ENCODE results near the gene NAT8L. TPM values are rescaled to one million over a fixed set of nuclear protein-coding genes. Genes with fewer than 3 reads are reported as not detected.

Gene NAT8L
- total RNA-seq, 2 donors from 2014 or later: 0.11 to 0.17 TPM

DNA sequence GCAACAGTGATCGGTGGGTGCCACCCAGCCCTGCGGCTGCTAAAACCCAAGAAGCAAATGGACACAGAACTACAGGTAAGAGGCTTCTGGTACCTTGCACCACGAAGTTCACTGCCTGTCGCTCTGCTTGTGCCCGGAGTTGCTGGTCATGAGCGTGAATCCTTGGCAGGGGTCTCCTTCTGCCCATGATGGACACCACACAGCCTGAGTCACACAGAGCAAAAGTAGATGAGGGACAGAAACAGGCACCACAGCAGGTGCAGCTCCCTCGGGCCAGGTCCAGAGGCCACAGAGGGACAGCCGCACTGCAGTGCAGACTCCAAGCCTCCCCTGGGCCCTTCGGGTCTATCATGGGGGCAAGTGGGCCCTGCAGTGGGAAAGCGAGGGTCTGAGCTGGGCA lies 22.4 kb downstream of the NAT8L start:
- Histone ChIP-seq H3K27ac (no peak overlapping the region), H3K4me1 (no peaks in the 10 kb centered on the region), H3K4me3 (no peak overlapping the region), H3K27me3 (no peaks in the 10 kb centered on the region), H3K9ac (ENCODE audit: low read depth in 2 of 2, low read length in 2 of 2) (no peak overlapping the region), H3K36me3 (no peaks in the 10 kb centered on the region), H3K9me3 (no peaks in the 10 kb centered on the region)
- TF ChIP-seq, protein P1, sequence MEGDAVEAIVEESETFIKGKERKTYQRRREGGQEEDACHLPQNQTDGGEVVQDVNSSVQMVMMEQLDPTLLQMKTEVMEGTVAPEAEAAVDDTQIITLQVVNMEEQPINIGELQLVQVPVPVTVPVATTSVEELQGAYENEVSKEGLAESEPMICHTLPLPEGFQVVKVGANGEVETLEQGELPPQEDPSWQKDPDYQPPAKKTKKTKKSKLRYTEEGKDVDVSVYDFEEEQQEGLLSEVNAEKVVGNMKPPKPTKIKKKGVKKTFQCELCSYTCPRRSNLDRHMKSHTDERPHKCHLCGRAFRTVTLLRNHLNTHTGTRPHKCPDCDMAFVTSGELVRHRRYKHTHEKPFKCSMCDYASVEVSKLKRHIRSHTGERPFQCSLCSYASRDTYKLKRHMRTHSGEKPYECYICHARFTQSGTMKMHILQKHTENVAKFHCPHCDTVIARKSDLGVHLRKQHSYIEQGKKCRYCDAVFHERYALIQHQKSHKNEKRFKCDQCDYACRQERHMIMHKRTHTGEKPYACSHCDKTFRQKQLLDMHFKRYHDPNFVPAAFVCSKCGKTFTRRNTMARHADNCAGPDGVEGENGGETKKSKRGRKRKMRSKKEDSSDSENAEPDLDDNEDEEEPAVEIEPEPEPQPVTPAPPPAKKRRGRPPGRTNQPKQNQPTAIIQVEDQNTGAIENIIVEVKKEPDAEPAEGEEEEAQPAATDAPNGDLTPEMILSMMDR (IDR thresholded peaks at IDR 0.05): no peak
- DNase-seq: no peak
- intact Hi-C loops (cut with DNase I): no loop called here

DNA sequence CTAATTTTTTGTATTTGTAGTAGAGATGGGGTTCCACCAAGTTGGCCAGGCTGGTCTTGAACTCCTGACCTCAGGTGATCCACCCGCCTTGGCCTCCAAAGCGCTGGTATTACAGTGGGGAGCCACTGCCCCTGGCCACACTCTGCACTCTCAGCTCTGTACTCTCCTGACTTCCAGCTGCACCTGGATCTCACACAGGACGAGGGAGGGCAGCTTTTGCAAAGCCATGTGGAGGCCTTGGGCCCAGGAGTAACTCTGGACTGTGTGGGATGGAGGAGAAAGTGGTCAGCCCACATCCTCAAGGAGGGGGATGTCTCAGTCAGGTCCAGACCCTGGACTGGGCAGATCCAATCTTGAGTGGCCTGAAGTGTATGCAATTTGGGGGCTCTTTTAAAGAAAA lies 23.0 kb downstream of the NAT8L start:
- DNase-seq: peak; percentile 4

DNA sequence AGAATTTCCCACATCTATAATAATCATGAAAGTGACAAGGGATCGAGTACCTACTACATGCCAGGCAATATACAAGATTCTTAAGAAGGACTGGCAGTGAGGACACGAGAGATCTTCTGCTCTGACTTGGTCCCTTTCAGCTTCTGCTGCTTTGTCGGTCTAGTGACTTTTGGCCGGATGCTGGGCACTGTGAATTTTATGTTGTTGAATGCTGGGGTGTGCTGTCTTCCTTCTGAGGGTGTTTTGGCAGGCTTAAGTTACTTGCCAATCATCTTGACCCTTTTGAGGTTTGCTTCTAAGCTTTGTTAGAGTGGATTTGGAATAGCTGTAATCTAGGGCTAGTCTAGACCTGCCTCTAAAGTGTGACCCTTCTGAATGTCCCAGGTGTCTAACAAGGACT lies 23.5 kb downstream of the NAT8L start:
- H3K9me3 ChIP-seq: no peaks in the 10 kb centered on the region
- H3K4me3 ChIP-seq: no peak overlapping the region
- no peak overlapping the region for H3K27ac ChIP-seq
- no peak for DNase-seq
- intact Hi-C loops (cut with DNase I): no loop called here
- no peaks in the 10 kb centered on the region for H3K36me3 ChIP-seq
- no peaks in the 10 kb centered on the region for H3K4me1 ChIP-seq
- TF ChIP-seq, protein P1 (IDR thresholded peaks at IDR 0.05): no peak
- H3K9ac ChIP-seq (ENCODE audit: low read depth in 2 of 2, low read length in 2 of 2): no peak overlapping the region
- no peaks in the 10 kb centered on the region for H3K27me3 ChIP-seq

More for the DNA sequence above, 23.0 kb downstream of the NAT8L start:
- Histone ChIP-seq H3K27ac (no peak overlapping the region), H3K4me1 (no peaks in the 10 kb centered on the region), H3K36me3 (no peaks in the 10 kb centered on the region), H3K27me3 (no peaks in the 10 kb centered on the region), H3K4me3 (no peak overlapping the region), H3K9ac (ENCODE audit: low read depth in 2 of 2, low read length in 2 of 2) (no peak overlapping the region), H3K9me3 (no peaks in the 10 kb centered on the region)
- intact Hi-C loops (cut with DNase I): no loop called here
- TF ChIP-seq, protein P1 (IDR thresholded peaks at IDR 0.05): no peak

DNA sequence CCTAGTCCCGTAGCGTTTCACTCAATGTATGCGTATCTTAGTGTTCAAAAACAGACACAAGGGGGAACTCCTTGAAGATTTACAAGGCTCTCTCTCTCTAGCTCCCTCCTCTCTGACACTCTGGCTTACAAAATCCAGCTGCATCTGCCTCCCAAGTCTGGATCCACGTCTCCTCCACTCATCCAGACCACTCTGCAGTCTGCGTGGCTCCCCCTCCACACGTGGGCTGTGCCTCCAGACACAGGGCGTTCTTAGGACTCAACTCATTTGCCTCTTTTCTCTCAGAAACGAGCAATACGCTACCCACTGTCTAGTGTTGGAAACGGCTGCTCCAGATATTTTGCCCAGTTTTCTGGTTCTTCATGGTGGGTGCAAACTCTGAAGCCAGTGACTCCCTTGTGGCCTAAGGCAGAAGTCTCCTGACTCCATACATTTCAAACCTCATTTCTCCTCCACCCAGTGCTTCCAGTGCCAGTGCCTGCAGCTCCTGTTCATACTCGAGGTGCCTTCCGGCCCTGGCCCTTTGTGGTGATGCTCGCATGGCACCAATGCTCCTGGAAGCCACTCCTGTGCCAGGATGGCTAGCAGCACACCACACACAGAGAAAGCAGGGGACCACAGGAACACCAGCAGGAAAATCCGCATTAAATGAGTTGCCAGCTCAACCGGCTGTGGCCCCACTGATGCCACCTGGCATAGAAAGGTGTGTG lies 24.1 kb downstream of the NAT8L start:
- TF ChIP-seq, protein P1 (IDR thresholded peaks at IDR 0.05): no peak
- H3K9ac ChIP-seq (ENCODE audit: low read depth in 2 of 2, low read length in 2 of 2): no peak overlapping the region
- peak; percentile 6 for DNase-seq
- H3K4me3 ChIP-seq: no peak overlapping the region
- no peaks in the 10 kb centered on the region for H3K27me3 ChIP-seq
- H3K4me1 ChIP-seq: no peaks in the 10 kb centered on the region
- H3K27ac ChIP-seq: no peak overlapping the region
- H3K9me3 ChIP-seq: no peaks in the 10 kb centered on the region
- H3K36me3 ChIP-seq: no peaks in the 10 kb centered on the region
- intact Hi-C loops (cut with DNase I): no loop called here

DNA sequence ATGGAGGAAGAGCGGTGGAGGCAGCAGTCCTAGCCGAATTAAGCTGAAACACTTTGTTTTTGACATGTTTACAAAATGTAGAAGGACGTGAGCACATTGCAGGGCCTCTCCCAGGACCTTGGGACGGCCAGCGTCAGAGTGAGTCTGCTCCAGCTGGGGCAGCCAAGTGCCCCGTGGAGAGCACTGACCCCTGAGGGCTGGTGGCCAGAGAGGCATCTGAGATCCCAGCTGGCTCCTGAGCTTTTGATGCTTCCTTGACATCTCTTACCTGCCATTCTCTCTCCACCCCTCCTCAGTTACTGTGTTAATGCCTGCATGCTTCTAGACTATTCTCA lies 24.7 kb downstream of the NAT8L start:
- no peak overlapping the region for H3K4me3 ChIP-seq
- H3K27me3 ChIP-seq: no peaks in the 10 kb centered on the region
- intact Hi-C loops (cut with DNase I): no loop called here
- no peak overlapping the region for H3K9ac ChIP-seq (ENCODE audit: low read depth in 2 of 2, low read length in 2 of 2)
- peak; percentile 4 for DNase-seq
- TF ChIP-seq, protein P1 (IDR thresholded peaks at IDR 0.05): no peak
- no peaks in the 10 kb centered on the region for H3K4me1 ChIP-seq
- H3K36me3 ChIP-seq: no peaks in the 10 kb centered on the region
- H3K9me3 ChIP-seq: no peaks in the 10 kb centered on the region
- no peak overlapping the region for H3K27ac ChIP-seq
